ENCODE measurements around the gene DENND5B.
"Not testable (repeated sequence)": the region's sequence is repeated elsewhere in the genome, so short reads cannot be mapped to it uniquely, and the experiment has no call there.

DENND5B gene

DNA sequence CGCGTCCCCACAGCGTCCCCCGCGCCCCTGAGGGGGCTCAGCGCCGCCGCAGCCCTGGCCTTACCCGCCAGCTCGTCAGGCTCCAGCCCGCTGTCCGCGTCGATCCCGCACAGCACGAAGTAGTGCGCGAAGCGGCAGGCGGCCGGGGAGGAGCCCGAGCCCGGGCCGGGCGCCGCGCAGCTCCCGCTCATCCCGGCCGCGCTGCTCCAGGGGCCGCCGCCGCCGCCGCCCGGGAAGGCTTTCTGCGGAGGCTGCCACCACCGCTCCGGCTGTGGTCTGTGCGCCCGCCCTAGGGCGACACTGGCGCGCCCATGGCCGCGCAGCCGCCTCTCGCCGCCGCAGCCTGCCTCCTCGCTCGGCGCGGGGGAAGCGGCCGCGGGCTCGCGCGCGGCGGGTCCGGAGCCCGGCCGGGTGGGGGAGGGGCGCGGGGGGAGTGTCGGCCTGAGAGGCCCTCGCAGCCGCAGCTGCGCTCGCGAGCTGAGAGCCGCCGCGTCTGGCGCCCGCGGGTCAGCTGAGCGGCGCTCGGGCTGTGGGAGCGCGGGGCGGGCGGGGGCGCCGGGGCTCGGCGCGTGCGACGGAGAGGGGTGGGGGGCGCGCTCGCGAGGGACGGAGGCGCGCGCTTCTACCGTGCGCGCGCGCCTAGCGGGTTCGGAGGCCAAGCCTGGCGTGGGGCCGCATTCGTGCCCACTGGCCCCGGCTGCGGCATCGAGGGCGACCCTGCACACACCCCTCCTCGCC lies at the start of gene DENND5B:
TSS of gene DENND5B (minus strand) at position 495 of the 738 bp plus-strand sequence. CDS start at position 191, 304 bp downstream.
- peak; percentile 14 for DNase-seq

DNA sequence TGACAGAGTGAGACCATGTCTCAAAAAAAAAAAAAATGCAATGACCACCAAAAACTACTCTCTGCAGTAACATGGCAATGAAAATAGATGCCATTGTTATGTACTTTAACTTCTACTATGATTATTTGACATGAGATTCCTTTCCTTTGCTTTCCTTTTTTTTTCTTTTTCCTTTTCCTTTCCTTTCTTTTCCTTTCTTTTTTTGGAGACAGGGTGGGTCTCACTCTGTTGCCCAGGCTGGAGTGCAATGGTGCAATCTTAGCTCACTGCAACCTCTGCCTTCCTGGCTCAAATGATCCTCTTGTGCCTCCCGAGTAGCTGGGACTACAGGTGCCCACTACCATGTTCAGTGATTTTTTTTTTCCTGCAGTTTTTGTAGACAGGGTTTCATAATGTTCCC lies 43.7 kb upstream of the DENND5B start:
- no peak for DNase-seq

DNA sequence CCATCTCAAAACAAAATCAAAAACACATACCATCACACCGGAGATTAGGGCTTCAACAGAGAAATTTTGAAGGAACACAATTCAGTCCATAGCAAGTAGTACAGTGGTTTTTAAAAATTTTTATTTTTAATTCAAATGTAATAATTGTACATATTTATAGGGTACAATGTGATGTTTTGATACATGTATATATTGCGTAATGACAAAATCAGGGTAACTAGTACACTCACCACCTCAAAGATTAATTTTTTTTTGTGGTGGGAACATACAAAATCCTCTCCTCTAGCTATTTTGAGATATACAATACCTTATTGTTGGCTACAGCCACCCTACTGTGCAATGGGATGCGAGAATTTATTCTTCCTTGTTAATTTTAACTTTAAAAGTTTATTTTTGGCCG lies 42.5 kb upstream of the DENND5B start:
- no peak for DNase-seq

DNA sequence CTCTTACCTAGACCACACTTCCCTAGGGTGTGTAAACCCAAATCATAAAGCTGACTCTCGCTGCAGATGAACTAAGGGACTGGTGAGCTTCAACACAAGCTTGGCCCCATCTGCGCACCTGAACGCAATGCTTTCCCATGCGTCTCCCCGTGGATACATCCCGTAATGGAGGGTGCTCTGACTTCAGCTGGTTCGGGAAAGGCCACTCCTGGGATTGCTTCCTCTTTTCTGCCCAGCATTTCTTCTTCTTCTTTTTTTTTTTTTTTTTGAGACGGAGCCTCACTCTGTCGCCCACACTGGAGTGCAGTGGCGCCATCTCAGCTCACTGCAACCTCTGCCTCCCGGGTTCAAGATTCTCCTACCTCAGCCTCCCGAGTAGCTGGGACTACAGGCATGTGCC lies 40.9 kb upstream of the DENND5B start:
- DNase-seq, result no peak

DNA sequence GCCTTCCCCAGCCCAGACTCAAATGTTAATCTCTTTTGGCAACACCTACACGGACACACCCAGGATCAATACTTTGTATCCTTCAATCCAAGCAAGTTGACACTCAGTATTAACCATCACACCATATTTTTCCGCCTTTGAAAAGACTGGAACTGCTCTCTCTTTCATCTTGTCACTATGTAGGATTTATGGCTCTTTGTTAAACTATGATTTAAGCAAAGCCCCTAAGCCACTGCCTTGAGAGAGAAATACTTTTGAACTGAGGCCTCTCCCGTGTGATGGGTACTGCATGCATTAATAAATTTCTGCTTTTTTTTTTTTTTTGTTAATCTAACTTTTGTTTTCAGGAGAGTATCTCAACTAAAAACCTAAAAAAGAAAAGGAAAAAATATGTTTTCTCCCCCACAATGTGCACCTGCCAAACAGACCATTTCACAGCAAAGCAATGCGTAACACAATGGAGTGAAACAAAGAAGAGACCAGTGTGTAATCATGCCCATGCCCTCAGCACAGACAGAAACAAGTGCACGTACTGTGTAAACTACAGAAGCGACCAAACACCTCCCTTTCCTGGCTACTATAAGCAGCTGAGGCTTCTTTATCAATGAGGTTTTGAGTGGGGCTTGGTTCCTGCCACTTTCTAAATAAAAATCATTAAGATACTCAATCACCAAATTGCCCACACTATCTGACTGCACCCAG lies 40.2 kb upstream of the DENND5B start:
- DNase-seq, result no peak

DNA sequence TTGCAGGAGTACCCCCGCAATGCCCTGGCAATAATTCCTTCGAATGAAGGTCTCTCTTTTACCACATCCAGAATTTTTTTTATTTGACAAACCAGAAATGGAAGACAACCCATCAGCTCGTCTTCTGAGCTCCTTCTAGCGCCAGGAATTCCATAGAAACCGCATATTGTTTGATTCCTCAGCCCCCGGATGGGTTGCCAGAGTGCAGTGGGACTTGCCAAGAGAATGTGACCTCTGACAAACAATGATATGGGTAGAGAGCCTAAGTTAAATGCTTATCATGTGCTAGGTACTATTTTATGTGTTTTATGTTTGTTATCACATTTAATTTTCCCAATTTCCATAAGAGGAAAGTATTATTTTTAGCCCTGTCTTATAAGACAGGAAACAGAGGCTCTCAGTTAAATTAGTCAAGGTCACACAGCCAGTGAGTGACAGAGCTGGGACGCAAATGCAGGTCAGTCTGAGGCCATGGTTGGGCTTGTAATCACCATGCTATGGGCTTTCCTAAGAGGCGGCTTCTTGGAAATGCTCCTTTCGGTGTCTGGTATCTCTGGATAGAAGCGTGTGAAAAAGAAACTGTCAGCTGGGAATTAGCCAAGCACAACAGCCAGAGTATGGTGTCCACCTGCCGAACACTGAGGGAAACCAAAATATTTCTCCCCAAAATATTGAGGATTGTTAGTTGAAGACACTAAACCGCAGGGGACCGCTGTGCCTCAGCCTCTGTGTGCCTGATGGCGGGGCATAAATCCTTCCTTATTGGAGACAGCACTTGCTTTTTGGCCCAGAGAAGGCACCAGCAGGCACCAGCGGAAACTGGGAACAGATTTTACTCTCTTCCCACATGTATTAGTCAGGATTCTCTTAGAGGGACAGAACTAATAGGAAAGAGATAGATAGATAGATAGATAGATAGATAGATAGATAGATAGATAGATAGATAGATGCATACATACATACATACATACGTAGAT lies 39.1 kb upstream of the DENND5B start:
- DNase-seq, result no peak

DNA sequence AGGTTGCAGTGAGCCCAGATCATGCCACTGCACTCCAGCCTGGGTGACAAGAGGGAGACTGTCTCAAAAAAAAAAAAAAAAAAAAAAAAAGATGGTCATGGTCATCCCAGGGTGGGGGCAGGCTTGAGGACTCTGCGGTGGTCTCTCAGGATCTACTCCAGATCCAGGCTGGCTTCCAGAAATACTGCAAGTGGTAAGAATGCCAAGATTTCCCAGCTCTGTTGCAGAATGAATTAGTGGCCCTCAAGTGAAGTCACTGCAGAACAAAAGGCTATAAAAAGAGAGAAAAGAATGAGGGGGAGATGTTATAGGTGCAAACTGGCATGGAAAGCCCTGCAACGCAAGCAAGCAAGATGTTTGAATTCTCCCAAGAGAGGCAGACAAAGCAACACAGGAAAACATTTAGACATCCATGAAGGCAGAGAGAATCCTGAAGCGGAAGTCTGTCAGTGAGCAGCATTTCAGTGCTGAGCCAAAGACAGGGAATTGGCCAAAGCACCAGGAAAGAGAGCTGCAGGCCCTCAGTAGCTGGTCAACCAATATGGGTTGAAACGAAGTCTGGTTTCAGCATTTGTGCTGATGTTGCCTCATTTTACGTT lies 36.6 kb upstream of the DENND5B start:
- DNase-seq, result no peak

DNA sequence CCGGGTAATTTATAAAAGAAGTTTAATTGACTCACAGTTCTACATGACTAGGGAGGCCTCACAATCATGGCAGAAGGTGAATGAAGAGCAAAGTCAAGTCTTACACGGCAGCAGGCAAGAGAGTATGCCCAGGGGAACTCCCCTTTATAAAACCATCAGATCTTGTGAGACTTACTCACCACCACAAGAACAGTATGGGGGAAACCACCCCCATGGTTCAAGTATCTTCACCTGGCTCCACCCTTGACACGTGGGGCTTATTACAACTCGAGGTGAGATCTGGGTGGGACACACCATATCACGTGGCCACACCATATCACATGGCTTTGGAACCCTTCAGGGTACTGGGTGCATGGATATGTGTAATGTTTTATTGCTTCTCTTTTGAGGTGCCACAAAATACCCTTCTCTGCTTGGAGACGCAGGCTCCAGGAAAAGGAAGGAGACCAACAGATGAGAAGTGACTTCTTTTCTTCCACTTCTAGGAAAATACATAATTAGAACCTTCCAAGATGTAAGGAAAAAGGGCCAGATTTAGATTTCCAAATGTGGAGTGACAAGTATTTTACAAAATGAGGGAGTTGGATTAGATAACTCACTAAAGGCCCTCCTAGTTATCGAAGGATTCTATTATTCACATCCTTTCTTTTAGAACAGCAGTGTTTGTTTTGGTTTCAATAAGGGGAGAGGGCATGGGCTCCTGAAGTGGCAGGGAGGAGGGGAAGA lies 35.5 kb upstream of the DENND5B start:
- DNase-seq, result no peak

DNA sequence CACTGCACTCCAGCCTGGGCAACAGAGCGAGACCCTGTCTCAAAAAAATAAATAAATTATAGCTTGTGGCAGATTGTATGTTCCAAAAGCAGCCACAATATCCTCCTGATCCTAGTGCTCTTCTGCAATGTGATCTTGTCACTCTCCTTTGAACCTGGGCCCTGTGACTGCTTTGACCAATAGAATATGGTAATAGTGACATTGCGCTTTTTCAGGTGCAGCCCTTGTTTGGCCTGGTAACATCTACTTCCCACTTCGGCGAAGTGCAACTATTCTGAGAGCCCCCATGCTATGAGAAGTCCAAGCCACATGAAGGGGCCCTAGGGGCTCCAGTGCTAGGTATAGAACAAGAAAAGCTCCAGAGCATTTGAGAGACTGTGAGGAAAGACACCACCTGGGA lies 31.1 kb upstream of the DENND5B start:
- DNase-seq, result no peak

DNA sequence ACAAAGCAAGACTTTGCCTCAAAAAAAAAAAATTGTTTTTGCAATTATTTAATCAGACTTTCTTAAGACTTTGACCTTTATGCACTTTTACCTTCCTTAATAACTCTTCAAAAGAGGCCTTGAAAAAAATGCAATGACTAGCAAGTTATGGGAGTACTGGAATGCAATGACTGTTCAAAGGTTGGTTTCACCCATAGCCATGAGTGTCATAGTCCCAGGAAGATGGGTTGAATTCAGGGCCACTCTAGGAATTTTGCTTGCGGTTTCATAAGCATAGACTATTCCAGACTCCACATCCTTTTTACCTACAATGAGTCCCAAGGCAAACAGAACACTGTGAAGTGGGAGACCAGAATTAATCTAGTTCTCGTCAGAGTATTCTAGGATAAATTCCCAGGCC lies 29.4 kb upstream of the DENND5B start:
- no peak for DNase-seq

DNA sequence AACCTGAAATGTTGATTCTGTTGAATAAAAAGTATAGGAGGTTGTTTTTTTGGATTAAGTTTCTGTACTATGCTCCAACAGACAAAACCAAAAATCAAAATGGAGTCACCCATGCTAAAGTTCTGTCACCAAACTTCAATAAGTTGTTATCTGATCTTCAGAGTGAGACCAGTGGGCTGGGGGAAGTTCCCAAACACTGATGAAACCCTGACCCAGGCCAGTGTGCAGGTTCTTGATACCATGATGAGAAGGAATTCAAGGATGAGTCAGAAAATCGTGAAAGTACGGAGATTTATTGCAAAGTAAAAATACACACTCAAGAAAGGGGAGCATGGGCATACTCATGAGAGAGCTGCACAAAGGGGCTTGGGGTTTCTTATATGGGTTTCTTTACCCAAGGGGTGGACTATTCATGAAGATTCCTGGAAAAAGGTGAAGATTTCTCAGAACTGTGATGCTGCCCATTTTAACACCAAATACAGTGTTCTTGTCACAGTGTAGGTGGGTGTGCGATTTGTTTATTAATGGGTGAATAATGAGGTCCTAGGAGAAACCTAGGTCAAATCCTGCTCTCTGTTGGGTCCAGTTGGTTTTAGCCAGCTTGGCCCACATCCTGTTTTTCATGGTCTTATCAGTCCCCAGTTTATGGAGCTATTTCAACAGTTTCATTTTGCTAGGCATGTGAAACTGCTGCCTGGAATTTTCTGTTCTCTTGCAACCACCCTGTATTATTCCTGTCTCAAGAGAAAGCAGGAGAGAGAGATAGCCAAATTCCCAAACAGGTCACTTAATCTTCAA lies 27.5 kb upstream of the DENND5B start:
- no peak for DNase-seq

DNA sequence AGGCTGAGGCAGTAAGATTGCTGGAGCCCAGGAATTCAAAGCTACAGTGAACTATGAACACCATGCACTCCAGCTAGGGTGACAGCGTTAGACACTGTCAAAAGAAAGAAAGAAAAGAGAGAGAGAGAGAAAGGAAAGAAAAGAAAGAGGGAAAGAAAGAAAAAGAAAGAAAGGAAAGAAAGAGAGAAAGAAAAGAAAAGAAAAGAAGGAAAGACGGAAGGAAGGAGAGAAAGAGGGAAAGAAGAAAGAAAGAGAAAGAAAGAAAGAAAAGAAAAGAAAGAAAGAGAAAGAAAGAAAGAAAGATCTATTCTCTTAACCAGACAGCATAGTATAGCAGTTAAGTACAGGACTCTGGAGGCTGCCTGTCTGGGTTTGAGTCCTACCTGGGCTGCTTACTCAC lies 21.9 kb upstream of the DENND5B start:
- no peak for DNase-seq

DNA sequence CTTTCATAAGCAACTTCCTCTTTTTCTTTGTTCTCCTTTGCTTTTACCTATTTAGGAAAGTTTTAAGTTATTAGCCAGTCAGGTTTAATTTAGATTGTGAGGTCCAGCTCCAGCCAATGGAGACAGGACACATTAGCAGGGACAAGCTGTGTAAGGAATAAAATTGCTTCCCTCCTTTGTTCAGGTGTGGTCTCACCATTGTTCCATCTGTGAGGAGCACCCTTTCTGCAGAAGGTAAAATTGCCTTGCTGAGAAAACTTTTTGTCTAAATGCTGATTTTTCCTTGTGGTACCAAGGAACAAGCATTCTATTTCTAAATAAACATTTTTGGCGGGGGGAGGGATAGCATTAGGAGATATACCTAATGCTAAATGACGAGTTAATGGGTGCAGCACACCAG lies 17.4 kb upstream of the DENND5B start:
- not testable (repeated sequence) for DNase-seq

DNA sequence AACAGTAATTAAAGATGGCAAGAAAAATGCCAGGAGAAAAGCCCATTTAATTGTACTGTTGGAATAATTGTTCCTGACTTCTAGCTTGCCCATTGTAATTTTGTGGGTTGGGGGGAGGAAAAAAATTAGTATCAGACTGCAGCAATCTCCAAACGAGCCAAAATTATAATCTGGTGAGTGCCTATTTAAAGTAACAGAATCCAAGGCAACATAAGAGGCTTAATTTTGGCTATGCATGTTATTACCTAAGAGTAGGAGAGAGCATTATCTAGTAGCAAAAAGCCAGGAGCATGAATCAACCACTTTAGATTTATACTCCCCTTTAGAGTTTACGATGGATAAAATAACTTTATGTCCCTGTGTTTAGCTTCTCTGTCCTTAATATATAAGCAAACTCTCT lies 14.6 kb upstream of the DENND5B start:
- DNase-seq, result no peak

DNA sequence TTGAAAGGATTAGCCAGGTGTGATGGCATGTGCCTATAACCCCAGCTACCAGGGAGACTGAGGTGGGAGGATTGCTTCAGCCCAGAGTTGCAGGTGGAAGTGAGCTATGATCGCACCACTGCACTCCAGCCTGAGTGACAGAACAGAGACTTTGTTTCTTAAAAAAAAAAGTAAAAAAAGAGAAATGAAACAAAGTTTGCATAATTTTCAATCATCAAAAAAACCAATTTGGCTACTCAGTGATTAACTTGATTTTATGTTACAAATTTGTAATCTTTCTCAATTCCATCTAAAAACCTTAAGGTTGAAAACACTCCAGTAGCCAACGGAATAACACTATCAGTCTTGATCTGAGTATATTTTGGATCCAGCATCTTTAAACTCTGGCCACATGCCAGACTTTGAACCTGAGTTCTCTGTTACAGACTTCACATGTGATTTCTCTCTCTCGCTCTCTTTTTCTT lies 12.6 kb upstream of the DENND5B start:
- no peak for DNase-seq

DNA sequence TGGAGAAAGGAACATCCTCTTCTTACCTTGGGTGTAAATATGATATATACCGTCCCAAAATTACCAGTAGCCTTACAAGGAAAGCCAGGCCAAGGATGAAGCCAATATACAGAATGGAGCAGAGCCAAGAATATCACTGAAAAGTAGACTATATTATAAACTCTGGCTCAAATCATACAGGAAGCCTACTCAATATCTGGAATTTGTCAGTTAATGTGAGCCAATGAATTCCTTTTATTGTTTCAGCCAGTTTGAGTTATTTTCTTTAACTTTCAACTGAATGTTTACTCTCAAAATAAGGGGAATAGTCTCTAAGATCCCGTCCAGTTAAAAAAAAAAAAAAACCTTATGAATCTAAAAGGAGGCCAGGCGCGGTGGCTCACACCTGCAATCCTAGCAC lies 9.8 kb upstream of the DENND5B start:
- no peak for DNase-seq

DNA sequence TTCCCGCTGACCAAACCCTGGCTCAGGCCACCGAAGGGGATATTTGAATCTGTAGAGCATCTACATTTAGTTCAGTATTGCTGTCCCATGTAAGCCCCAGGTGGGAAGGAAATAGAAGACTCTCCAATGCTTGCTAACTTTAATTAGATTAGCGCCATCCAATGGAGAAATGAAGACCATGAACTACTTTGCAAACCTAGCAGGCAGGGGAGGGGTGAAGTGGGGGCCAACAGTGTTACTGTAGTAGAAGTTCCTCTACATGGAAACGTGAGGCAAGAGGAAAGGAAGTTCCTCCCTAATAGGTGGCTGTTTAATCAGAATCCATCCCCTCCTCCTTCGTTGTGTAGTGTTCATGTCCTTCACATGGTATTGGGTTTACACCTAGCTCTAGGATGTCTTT lies 9.3 kb upstream of the DENND5B start:
- no peak for DNase-seq

DNA sequence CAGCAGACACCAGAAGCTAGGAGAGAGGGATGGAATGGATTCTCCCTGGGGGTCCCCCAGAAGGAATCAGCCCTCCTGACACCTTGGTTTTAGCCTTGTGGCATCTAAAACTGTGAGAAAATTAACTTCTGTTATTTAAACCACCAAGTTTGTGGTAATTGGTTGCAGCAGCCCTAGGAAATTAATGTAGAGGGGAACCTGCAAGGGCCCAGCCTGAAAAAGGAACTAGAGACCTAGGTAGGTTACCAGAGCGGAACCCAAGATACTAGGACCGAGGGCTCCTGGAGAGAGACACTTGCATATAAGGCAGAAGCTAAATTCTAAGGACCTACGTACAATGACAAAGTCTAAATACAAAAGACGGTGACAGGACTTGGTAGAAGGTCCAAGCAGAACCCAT lies 8.1 kb upstream of the DENND5B start:
- DNase-seq, result no peak

DNA sequence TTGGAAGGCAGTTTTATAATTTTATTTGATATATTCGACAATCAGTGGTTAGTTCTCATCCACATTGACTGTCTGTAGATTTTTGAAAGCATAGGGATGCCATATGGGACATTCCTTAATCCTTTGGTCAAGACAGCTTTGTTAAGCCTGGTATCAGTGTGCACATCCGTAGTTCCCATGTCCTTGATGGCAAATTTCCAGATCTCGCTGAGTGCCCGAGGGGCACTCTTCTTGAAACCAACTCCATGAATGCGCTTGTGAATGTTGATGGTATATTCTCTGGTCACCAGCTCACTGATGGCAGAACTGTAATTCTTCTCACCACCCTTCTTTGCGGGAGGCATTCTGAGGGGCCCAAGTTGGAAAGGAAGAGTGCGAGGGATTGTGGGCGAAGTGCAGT lies 6.1 kb upstream of the DENND5B start:
- no peak for DNase-seq

DNA sequence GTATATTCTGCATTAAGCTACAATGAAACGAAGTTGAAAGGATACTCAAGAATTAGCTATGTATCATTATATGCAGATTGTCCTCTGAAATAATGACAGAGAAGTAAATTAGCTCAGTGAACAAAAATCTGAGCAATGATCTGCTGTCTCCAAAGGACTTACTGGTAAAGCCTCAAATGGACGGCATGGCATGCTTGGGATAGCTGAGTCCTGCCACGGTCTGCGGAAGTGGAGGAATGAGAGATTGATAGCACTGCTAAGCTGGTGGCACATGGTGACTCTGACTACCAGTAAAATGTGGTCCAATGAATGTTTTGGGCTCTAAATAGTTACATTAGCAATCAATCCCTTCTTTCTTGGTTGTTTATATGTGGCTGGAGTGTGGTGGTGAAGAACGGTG lies 3.7 kb upstream of the DENND5B start:
- DNase-seq, result no peak

DNA sequence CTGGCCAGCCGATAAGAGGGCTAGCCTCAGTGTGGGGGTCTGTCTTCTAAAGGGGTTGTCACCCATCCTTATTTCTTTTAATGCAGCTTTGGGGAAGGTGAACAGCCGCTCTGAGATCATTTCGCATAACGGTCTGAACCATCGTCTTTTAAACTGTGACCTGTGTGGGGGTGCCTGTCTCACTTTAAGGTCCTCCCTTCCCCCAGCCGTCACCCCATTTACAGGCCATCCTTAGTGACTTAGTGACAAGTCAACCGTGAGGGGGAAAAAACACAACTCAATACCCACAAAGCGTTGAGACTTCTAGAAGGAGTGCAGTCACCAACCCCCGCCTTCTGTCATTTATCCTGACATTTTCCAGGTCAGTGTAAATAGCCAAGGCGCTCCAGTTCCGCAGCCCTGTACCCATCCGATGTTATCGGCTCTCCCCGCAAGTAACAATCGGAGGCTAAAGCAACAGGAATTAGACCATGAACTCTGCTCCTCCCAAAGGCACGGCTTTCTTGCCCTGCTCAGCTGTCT lies 505 bp upstream of the DENND5B start:
- DNase-seq, result no peak

All from GOT3 (cell line).